ENCODE results near the gene GARNL3.

GARNL3 gene

GRCh38 chr9:127279717-127280285, 15.2 kb downstream of the GARNL3 start:
- no peak for DNase-seq (ENCODE audit: low read depth)

GRCh38 chr9:127280880-127281660, 16.5 kb downstream of the GARNL3 start:
- no peak for DNase-seq (ENCODE audit: low read depth)

DNA sequence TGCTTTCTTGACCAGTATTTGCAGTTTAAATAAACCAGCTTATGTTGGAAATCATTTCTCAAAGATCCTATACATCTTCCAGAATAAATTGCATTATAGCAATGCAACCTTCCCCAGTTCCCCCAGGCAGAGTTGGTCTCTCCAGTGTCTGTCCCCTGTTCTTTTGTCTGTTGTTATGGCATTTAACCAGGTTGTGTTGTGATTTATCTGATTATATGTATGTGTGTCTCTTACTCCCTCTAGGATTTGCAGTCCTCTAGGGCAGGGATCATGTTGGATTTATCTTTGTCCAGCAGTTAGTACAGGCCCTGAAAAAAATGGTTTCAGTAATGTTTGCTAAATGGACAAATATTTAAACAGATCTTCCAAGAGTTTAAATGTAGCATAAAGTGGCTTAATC, 17.3 kb downstream of the GARNL3 start:
- DNase-seq (ENCODE audit: low read depth), result no peak

GRCh38 chr9:127282611-127283010, 18.0 kb downstream of the GARNL3 start:
- DNase-seq (ENCODE audit: low read depth), result no peak

GRCh38 chr9:127283135-127283534, 18.6 kb downstream of the GARNL3 start:
- DNase-seq (ENCODE audit: low read depth), result no peak

- DNase-seq (ENCODE audit: low read depth), result peak; percentile 41
Measured at GRCh38 chr9:127283917-127284497, 19.4 kb downstream of the GARNL3 start.

- DNase-seq (ENCODE audit: low read depth), result no peak
Measured at GRCh38 chr9:127285965-127286364, 21.4 kb downstream of the GARNL3 start.

GRCh38 chr9:127290561-127291065, 26.0 kb downstream of the GARNL3 start:
- DNase-seq (ENCODE audit: low read depth), result no peak

- no peak for DNase-seq (ENCODE audit: low read depth)
Measured at GRCh38 chr9:127291246-127291778, 26.7 kb downstream of the GARNL3 start.

- DNase-seq (ENCODE audit: low read depth), result no peak
Measured at GRCh38 chr9:127292415-127292814, 27.8 kb downstream of the GARNL3 start.

DNA sequence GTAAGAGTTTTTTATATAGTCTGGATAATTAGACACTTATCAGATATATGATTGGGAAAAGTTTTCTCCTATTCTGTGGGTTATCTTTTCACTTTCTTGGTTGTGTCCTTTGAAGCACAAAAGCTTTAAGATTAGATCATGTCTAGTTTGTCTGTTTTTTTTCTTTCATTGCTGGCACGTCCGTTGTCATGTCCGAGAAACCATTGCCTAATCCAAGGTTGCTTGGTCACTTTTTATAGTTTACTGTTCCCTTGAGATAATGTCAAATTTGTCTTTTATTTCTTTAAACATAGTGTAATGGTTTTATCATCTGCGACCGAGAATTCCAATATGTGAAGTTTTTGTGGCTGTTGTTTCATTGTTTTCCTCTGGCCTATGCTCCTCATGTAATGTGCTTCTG, 28.8 kb downstream of the GARNL3 start:
- DNase-seq (ENCODE audit: low read depth), result no peak

DNA sequence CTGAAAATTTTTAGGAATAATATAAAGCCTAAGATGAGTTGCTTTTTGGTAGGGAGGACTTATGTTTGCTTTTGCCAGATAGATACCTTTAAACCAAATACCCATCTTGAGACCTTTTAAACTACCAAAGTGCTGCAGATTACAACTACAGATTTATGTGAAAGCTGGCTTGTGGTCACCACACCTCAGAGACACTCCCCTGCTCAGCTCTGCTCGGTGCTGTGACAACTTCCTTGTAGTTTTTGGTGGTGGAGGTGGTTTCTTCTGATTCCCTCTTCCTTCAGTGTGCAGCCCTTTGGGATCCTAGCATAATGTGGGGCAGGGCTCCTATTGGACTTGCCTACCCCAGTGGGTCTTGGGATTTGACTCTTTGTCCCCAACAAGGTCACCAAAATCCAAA, 29.2 kb downstream of the GARNL3 start:
- no peak for DNase-seq (ENCODE audit: low read depth)

DNA sequence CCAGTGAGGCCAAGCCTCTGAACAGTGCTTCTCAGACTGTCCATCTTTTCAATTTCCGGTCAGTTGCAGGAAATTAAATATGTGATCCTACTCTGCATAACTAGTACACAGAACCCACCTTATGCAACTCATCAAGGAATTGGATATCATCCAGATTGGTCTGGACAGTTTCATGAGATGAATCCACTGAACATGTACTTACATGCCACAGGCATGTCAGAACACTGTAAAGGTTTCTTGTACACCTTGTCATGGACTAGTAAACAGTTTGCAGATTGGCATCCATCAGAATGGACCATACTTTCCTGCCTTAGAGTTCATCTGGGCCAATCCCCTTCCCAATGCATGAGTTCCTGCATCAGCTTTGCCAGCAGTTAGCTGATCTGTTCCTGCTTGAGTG, 30.4 kb downstream of the GARNL3 start:
- DNase-seq (ENCODE audit: low read depth), result no peak

DNA sequence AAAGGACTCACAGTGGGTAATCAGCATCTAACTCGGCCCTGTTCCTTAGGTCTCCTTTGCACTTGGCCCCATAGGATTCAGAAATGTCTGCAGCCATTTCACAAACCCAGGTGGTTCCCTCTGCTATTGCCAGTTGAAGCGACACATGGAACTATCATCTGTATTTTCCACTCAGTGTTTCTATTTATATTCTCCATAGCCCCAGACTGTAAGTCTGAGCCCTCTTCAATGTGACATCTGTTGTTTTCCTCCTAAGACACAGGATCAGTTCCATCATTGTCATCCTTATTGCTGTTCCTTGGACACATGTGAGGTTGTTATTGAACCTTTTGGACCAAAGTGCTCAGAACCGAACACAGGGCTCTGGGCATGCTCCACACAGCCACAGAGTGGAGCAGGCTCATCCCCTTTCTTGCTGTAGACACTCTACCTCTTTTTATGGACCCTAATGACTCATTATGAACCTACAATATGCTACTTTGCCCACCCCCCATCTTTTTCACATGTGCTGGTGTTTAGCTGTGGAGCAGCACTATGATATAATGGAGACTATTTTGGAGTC, 36.4 kb downstream of the GARNL3 start:
- no peak for DNase-seq (ENCODE audit: low read depth)

DNA sequence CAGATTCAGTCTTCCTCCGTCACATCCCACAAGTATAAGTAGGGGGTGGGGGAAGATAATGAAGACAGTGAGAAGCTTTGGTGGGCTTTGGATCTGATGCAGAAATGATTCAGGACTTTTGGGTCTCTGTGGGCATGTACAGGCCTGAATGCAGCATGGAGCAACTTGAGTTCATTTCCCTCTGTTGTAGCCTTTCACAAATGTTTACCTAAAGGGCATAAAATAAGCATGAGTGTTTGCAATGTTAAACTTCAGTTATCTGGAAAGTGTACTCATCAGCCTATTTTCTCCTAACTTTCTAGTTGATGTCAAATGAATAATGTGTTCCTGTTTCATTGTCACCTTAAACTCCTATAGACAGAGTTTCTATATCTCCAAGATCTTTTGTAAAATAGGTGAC, 39.3 kb downstream of the GARNL3 start:
- no peak for DNase-seq (ENCODE audit: low read depth)

- no peak for DNase-seq (ENCODE audit: low read depth)
Measured at GRCh38 chr9:127305206-127305837, 40.7 kb downstream of the GARNL3 start.

GRCh38 chr9:127305838-127306226, 41.3 kb downstream of the GARNL3 start:
- no peak for DNase-seq (ENCODE audit: low read depth)

GRCh38 chr9:127307802-127308201, 43.2 kb downstream of the GARNL3 start:
- no peak for DNase-seq (ENCODE audit: low read depth)

GRCh38 chr9:127308652-127309434, 44.3 kb downstream of the GARNL3 start:
- DNase-seq (ENCODE audit: low read depth), result peak; percentile 74

GRCh38 chr9:127309715-127310114, 45.1 kb downstream of the GARNL3 start:
- no peak for DNase-seq (ENCODE audit: low read depth)

DNA sequence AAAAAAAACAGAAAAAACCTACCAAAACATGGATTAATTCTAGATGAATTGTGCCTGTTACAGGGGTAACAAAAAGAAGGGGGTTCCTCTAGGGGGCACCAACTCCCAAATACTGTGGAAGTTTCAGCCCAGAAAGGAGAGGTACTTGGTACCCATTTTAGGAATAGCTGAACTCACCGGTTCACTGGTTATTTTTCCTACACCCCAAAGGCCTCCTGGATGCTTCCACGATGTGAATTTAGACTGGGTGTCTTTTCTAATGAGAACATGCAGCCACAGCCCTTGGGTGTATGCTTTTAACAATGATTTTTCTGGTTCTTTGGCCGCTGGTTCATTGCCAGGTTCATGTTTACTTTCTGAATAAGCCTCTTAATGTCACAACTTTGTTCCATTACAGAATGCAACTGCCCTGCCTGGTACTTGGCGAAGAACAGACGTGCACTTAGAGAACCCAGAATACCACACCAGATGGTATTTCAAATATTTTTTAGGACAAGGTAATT, 46.7 kb downstream of the GARNL3 start:
- peak; percentile 60 for DNase-seq (ENCODE audit: low read depth)

Measured in amniotic epithelial cell (primary cell).